A673 (cell line): ENCODE results near the gene COQ5. TPM values are rescaled to one million over a fixed set of nuclear protein-coding genes. Genes with fewer than 3 reads are reported as not detected.
A peak's percentile ranks its signal among the peaks of the same experiment; 100 is the strongest.

ENCODE experiments used
- Bru-seq: library from RNA; stranded (reverse); fragments of 400-500 nt; gene quantifications from one replicate; lab custom pipeline; 2021; lab: Mats Ljungman, UMichigan
- BruChase-seq, 2 experiments: library from RNA; stranded (reverse); fragments of 400-500 nt; gene quantifications; one replicate each; lab custom pipeline; 2021; lab: Mats Ljungman, UMichigan
- BruUV-seq: library from RNA; stranded (reverse); fragments of 400-500 nt; replicated peaks from 2 replicates; lab custom pipeline; 2021; lab: Mats Ljungman, UMichigan
- CTCF ChIA-PET: fragments of 300-600 bp; sonication (Branson Sonifier 250); formaldehyde crosslinking; loops from one replicate; lab custom pipeline; 2022; ENCODE audit warnings: antibody characterized with exemption; lab: Charles Lee
- POLR2A ChIA-PET: fragments of 300-600 bp; sonication (Branson Sonifier 250); formaldehyde crosslinking; loops from one replicate; lab custom pipeline; 2022; ENCODE audit warnings: antibody characterized with exemption; ENCODE audit not compliant: low non-redundant PET; lab: Charles Lee
- DNase-seq: peaks from one replicate; pipeline ENCODE4 v3.0.0-alpha.2; 2015; ENCODE audit warnings: low spot score
- H3K27ac ChIP-seq: fragments of 200-600 bp; sonication (generic); 2 replicates; pipeline ENCODE4 v1.5.1; 2016; ENCODE audit warnings: mixed run types, low read depth, mild to moderate bottlenecking, mixed read lengths, antibody characterized with exemption, low read length; ENCODE audit not compliant: poor library complexity, severe bottlenecking
- H3K27me3 ChIP-seq: fragments of 200-600 bp; sonication (generic); replicated peaks from 2 replicates; pipeline ENCODE4 v1.6.1; 2017; ENCODE audit warnings: mixed run types, low read depth, mild to moderate bottlenecking, mixed read lengths, antibody characterized with exemption, low read length; ENCODE audit not compliant: insufficient read depth, poor library complexity
- H3K36me3 ChIP-seq: fragments of 200-600 bp; sonication (generic); 2 replicates; pipeline ENCODE4 v1.6.1; 2016; ENCODE audit warnings: mixed run types, mild to moderate bottlenecking, mixed read lengths, antibody characterized with exemption, low read length; ENCODE audit not compliant: insufficient read depth, poor library complexity, severe bottlenecking
- H3K4me1 ChIP-seq: fragments of 200-600 bp; sonication (generic); 2 replicates; pipeline ENCODE4 v1.6.1; 2017; ENCODE audit warnings: mixed run types, mild to moderate bottlenecking, mixed read lengths, antibody characterized with exemption, low read length; ENCODE audit not compliant: insufficient read depth, poor library complexity, severe bottlenecking
- H3K4me3 ChIP-seq: fragments of 200-600 bp; sonication (generic); 2 replicates; pipeline ENCODE4 v1.5.1; 2016; ENCODE audit warnings: low read depth, mixed run types, mild to moderate bottlenecking, mixed read lengths, low read length; ENCODE audit not compliant: poor library complexity, severe bottlenecking
- H3K9me3 ChIP-seq: fragments of 200-600 bp; sonication (generic); 2 replicates; pipeline ENCODE4 v1.6.1; 2016; ENCODE audit warnings: mixed run types, low read depth, mild to moderate bottlenecking, mixed read lengths, antibody characterized with exemption, low read length; ENCODE audit not compliant: poor library complexity, severe bottlenecking
- EZH2 ChIP-seq: fragments of 200-600 bp; sonication (generic); IDR thresholded peaks from 2 replicates; pipeline ENCODE4 v1.6.1; 2017; ENCODE audit warnings: borderline replicate concordance, low read depth, mild to moderate bottlenecking, mixed read lengths, antibody characterized with exemption, low read length; ENCODE audit not compliant: poor library complexity, severe bottlenecking
- intact Hi-C: fragments of 100-400 bp; cut with micrococcal nuclease; formaldehyde crosslinking; loops from one replicate; pipeline ENCODE4 v1.10.0; 2022; ENCODE audit not compliant: unreplicated experiment
- long read RNA-seq: library from polyadenylated mRNA; stranded (forward); transcript quantifications from one replicate; pipeline ENCODE4 v2.0.0, GENCODE V29; 2022
- total RNA-seq: library from RNA; stranded (reverse); gene quantifications from 2 replicates; pipeline ENCODE4 v1.2.3, GENCODE V29; 2021
- TF ChIP-seq, protein P1 (sequence below): fragments of 300-800, 200-600 bp; sonication (generic); conservative IDR thresholded peaks from 2 replicates; pipeline ENCODE4 v1.5.1; 2017; ENCODE audit warnings: low read depth, mild to moderate bottlenecking, antibody characterized with exemption, low read length, moderate library complexity, mixed read lengths

Gene COQ5, protein sequence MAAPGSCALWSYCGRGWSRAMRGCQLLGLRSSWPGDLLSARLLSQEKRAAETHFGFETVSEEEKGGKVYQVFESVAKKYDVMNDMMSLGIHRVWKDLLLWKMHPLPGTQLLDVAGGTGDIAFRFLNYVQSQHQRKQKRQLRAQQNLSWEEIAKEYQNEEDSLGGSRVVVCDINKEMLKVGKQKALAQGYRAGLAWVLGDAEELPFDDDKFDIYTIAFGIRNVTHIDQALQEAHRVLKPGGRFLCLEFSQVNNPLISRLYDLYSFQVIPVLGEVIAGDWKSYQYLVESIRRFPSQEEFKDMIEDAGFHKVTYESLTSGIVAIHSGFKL
- total RNA-seq (36.5 and 40.4 TPM in 2 replicates), Bru-seq, nascent RNA (percentile 52 among the genes with signal in this experiment), BruChase-seq, experiment 1, labeled RNA remaining after a 2-hour chase (percentile 52 among the genes with signal in this experiment), BruChase-seq, experiment 2, labeled RNA remaining after a 6-hour chase (percentile 60 among the genes with signal in this experiment)
- long read RNA-seq, transcript COQ5-201 (7 exons, 1,535 nt): major isoform, 127 of 136 reads
- long read RNA-seq, partial matches to known transcripts: 1 of 136 reads
- long read RNA-seq, other reads (novel, unspliced or antisense): 8 of 136 reads

DNA sequence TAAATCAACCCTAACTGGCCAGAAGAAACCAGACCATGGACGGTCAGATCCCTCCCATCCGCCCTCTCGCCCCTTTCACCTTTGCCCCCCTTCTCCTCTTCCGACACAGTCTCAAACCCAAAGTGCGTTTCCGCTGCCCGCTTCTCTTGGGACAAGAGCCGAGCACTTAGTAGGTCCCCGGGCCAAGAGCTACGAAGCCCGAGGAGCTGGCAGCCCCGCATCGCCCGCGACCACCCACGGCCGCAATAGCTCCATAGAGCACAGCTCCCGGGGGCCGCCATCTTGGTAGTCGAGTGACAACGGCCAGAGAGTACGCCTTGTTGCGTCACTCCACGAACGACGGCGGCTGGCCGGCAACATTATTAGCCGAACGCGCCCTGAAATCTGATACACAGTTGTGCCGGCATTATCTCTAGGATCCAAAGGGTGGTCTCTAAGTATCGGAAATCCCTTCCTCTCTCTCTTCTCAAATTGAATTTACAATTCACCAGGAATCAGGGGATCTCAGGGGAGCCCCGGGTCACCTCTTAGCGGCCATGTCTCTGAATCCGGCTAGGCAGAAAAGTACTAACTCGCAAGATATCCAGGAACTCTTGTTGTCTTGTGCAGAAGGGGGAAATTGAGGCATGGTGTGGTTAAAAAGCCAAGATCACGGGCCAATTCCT, at the start of gene COQ5:
TSS of gene COQ5 (minus strand) at position 298 of the 665 bp plus-strand sequence. CDS start at position 281, 17 bp downstream.
- CTCF ChIA-PET: interaction anchor here (0.5 to 0.6 kb wide), 2 partner anchors 62 to 120 kb away, joined by 3 to 4 read pairs; no protein-coding TSS in a partner anchor
- BruUV-seq: no TSS peak
- H3K9me3 ChIP-seq: no peaks in the 10 kb centered on the region

DNA sequence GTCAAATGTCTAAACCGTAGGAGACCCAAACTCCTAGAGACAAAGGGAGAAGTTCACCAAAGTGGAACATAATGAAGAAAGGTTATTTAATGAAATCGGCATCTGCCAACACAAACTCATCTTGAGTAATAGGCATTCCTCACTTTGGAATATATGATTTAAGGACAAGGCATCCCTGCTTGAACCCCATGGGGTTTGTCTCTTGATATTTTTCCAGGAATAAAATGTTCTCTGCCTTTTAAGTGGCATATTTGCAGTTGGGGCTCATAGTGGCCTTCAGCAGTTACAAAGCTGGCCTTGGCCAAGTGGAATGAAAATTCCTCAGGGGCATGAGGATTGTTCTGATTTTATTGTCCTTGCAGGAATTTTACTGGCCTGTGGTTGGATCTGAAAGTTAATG, 45.1 kb upstream of the COQ5 start:
- TF ChIP-seq EZH2: no peak
- TF ChIP-seq, protein P1, sequence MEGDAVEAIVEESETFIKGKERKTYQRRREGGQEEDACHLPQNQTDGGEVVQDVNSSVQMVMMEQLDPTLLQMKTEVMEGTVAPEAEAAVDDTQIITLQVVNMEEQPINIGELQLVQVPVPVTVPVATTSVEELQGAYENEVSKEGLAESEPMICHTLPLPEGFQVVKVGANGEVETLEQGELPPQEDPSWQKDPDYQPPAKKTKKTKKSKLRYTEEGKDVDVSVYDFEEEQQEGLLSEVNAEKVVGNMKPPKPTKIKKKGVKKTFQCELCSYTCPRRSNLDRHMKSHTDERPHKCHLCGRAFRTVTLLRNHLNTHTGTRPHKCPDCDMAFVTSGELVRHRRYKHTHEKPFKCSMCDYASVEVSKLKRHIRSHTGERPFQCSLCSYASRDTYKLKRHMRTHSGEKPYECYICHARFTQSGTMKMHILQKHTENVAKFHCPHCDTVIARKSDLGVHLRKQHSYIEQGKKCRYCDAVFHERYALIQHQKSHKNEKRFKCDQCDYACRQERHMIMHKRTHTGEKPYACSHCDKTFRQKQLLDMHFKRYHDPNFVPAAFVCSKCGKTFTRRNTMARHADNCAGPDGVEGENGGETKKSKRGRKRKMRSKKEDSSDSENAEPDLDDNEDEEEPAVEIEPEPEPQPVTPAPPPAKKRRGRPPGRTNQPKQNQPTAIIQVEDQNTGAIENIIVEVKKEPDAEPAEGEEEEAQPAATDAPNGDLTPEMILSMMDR: no peak
- no peaks in the 10 kb centered on the region for H3K4me1 ChIP-seq
- ChIA-PET CTCF (no interaction called here), POLR2A (no interaction called here)
- intact Hi-C loops: no loop called here
- H3K36me3 ChIP-seq: peaks cover 98% of the 10 kb centered on the region
- no peaks in the 10 kb centered on the region for H3K27me3 ChIP-seq
- H3K27ac ChIP-seq: no peak overlapping the region
- no peak for DNase-seq
- BruUV-seq: no TSS peak
- no peaks in the 10 kb centered on the region for H3K9me3 ChIP-seq
- H3K4me3 ChIP-seq: no peak overlapping the region

More for the DNA sequence above, at the start of gene COQ5:
- intact Hi-C loops: no loop called here
- POLR2A ChIA-PET: interaction anchor here (0.6 to 0.7 kb wide), 2 partner anchors 60 to 950 kb away, joined by 3 read pairs; no protein-coding TSS in a partner anchor
- TF ChIP-seq EZH2: no peak
- TF ChIP-seq, protein P1: no peak
- Histone ChIP-seq H3K27ac (peak within 1 kb of the TSS; percentile 90), H3K4me3 (peak within 1 kb of the TSS; percentile 83), H3K36me3 (no peaks in the 10 kb centered on the region), H3K27me3 (no peaks in the 10 kb centered on the region), H3K4me1 (no peaks in the 10 kb centered on the region)
- DNase-seq: peak; percentile 95

DNA sequence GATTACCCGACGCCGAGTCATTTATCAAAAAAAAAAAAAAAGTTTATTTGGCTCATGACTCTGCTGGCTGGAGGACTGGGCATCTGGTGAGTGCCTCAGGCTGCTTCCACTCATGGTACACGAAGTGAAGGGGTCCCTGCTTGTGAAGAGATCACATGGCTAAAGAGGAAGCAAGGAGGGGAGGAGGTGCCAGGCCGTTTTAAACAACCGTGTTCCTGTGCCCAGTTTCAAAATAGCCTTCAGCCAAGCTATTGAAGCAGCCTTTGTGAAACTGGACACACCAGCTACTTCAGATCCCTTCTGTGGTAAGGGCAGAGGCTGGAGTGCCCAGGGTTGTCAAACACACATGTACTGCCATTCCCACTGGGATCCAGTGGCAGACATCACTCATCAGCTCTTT, 44.6 kb upstream of the COQ5 start:
- POLR2A ChIA-PET: no interaction called here
- BruUV-seq: no TSS peak

More for the DNA sequence above, 44.6 kb upstream of the COQ5 start:
- no peak for DNase-seq
- no peaks in the 10 kb centered on the region for H3K27me3 ChIP-seq
- peaks cover 94% of the 10 kb centered on the region for H3K36me3 ChIP-seq
- CTCF ChIA-PET: no interaction called here
- H3K4me3 ChIP-seq: no peak overlapping the region
- no peak for TF ChIP-seq EZH2
- TF ChIP-seq, protein P1: no peak
- no peak overlapping the region for H3K27ac ChIP-seq
- no peaks in the 10 kb centered on the region for H3K9me3 ChIP-seq
- intact Hi-C loops: no loop called here
- no peaks in the 10 kb centered on the region for H3K4me1 ChIP-seq
